ENCODE data around the gene CNPY1.

The CNPY1 gene

GRCh38 chr7:155467846-155468784 is 78.2 kb downstream of the CNPY1 start:
- no peak for DNase-seq (ENCODE audit: low read depth in 2 of 2)

- no peak for DNase-seq (ENCODE audit: low read depth in 2 of 2)
Measured at GRCh38 chr7:155466814-155467733, 79.3 kb downstream of the CNPY1 start.

GRCh38 chr7:155466142-155466813 is 80.1 kb downstream of the CNPY1 start:
- DNase-seq (ENCODE audit: low read depth in 2 of 2), result no peak

- DNase-seq (ENCODE audit: low read depth in 2 of 2), result no peak
Measured at GRCh38 chr7:155465761-155466141, 80.6 kb downstream of the CNPY1 start.

- DNase-seq (ENCODE audit: low read depth in 2 of 2), result no peak
Measured at GRCh38 chr7:155464948-155465739, 81.2 kb downstream of the CNPY1 start.

GRCh38 chr7:155464183-155464582 is 82.2 kb downstream of the CNPY1 start:
- no peak for DNase-seq (ENCODE audit: low read depth in 2 of 2)

GRCh38 chr7:155463114-155463811 is 83.1 kb downstream of the CNPY1 start:
- DNase-seq (ENCODE audit: low read depth in 2 of 2), result no peak

- DNase-seq (ENCODE audit: low read depth in 2 of 2), result no peak
Measured at GRCh38 chr7:155462163-155462735, 84.1 kb downstream of the CNPY1 start.

- no peak for DNase-seq (ENCODE audit: low read depth in 2 of 2)
Measured at GRCh38 chr7:155461631-155462030, 84.7 kb downstream of the CNPY1 start.

- DNase-seq (ENCODE audit: low read depth in 2 of 2), result no peak
Measured at GRCh38 chr7:155460926-155461613, 85.3 kb downstream of the CNPY1 start.

GRCh38 chr7:155459700-155460461 is 86.5 kb downstream of the CNPY1 start:
- DNase-seq (ENCODE audit: low read depth in 2 of 2), result no peak

GRCh38 chr7:155458878-155459699 is 87.3 kb downstream of the CNPY1 start:
- no peak for DNase-seq (ENCODE audit: low read depth in 2 of 2)

- no peak for DNase-seq (ENCODE audit: low read depth in 2 of 2)
Measured at GRCh38 chr7:155458111-155458877, 88.1 kb downstream of the CNPY1 start, which contains the start of gene EN2. Gene EN2, plus strand, starts transcription at chr7:155458129. Its CDS starts 249 bp downstream, at chr7:155458378.

GRCh38 chr7:155457544-155458110 is 88.7 kb downstream of the CNPY1 start:
- no peak for DNase-seq (ENCODE audit: low read depth in 2 of 2)

GRCh38 chr7:155456738-155457543 is 89.4 kb downstream of the CNPY1 start:
- peak; percentile 8 to 38 for DNase-seq (ENCODE audit: low read depth in 2 of 2)

All from stimulated activated CD8-positive, alpha-beta memory T cell treated with anti-CD3 and anti-CD28 coated beads, Interleukin-7, amount 100 ng/mL, for 4 hours (primary cell).